MM.1S (cell line): ENCODE data around the gene BIVM.

Experiments
- DNase-seq: peaks from one replicate; pipeline ENCODE4 v3.0.0-alpha.2; 2015
- H2AFZ ChIP-seq: fragments of 300-600 bp; sonication (generic); 2 replicates; pipeline ENCODE4 v1.6.0; 2016; ENCODE audit warnings: antibody characterized with exemption, low read length
- H3F3A ChIP-seq: fragments of 300-600 bp; sonication (generic); 2 replicates; pipeline ENCODE4 v1.6.1; 2016; ENCODE audit warnings: mild to moderate bottlenecking, antibody characterized with exemption, low read length, moderate library complexity, mixed read lengths; ENCODE audit not compliant: insufficient read depth
- H3K27ac ChIP-seq: fragments of 300-600 bp; sonication (generic); 2 replicates; pipeline ENCODE4 v1.5.1; 2016; ENCODE audit warnings: mild to moderate bottlenecking, low read length
- H3K27me3 ChIP-seq: fragments of 300-600 bp; sonication (generic); replicated peaks from 2 replicates; pipeline ENCODE4 v1.6.0; 2016; ENCODE audit warnings: low read length; ENCODE audit not compliant: insufficient read depth
- H3K36me3 ChIP-seq: fragments of 300-600 bp; sonication (generic); replicated peaks from 2 replicates; pipeline ENCODE4 v1.6.1; 2016; ENCODE audit warnings: mild to moderate bottlenecking, low read length, mixed read lengths; ENCODE audit not compliant: insufficient read depth
- H3K4me1 ChIP-seq: fragments of 300-600 bp; sonication (generic); 2 replicates; pipeline ENCODE4 v1.6.1; 2016; ENCODE audit warnings: low read length, mixed read lengths
- H3K4me2 ChIP-seq: fragments of 300-600 bp; sonication (generic); 2 replicates; pipeline ENCODE4 v1.6.0; 2016; ENCODE audit warnings: low read depth, low read length
- H3K4me3 ChIP-seq: fragments of 300-600 bp; sonication (generic); 2 replicates; pipeline ENCODE4 v1.5.1; 2016; ENCODE audit warnings: low read length, mixed read lengths
- H3K79me2 ChIP-seq: fragments of 300-600 bp; sonication (generic); 2 replicates; pipeline ENCODE4 v1.6.1; 2016; ENCODE audit warnings: mixed run types, low read length, mixed read lengths
- H3K9ac ChIP-seq: fragments of 300-600 bp; sonication (generic); 2 replicates; pipeline ENCODE4 v1.6.1; 2016; ENCODE audit warnings: low read length, mixed read lengths
- H3K9me2 ChIP-seq: fragments of 300-600 bp; sonication (generic); replicated peaks from 2 replicates; pipeline ENCODE4 v1.6.1; 2016; ENCODE audit warnings: mild to moderate bottlenecking, low read length, mixed read lengths; ENCODE audit not compliant: insufficient read depth
- H3K9me3 ChIP-seq: fragments of 300-600 bp; sonication (generic); replicated peaks from 2 replicates; pipeline ENCODE4 v1.6.1; 2016; ENCODE audit warnings: mild to moderate bottlenecking, low read length, mixed read lengths; ENCODE audit not compliant: insufficient read depth
- H4K20me1 ChIP-seq: fragments of 300-600 bp; sonication (generic); 2 replicates; pipeline ENCODE4 v1.6.1; 2016; ENCODE audit warnings: mild to moderate bottlenecking, low read length, moderate library complexity, mixed read lengths; ENCODE audit not compliant: insufficient read depth
- CTCF ChIP-seq: fragments of 300-600 bp; sonication (generic); IDR thresholded peaks from 2 replicates; pipeline ENCODE4 v1.5.1; 2016; ENCODE audit warnings: antibody characterized with exemption, low read length, mixed read lengths
- EZH2 ChIP-seq: fragments of 300-600 bp; sonication (generic); optimal IDR thresholded peaks from 2 replicates; pipeline ENCODE3; 2017; ENCODE audit warnings: low read depth, mild to moderate bottlenecking, antibody characterized with exemption, low read length, mixed read lengths
- EZH2phosphoT487 ChIP-seq: fragments of 300-600 bp; sonication (generic); IDR thresholded peaks from 2 replicates; pipeline ENCODE4 v1.6.1; 2018; ENCODE audit warnings: antibody characterized with exemption, low read length

Gene BIVM

GRCh38 chr13:102758842-102759241 lies 40.1 kb upstream of the BIVM start:
- Histone ChIP-seq H3K4me2 (no peak overlapping the region), H3K4me1 (no peaks in the 10 kb centered on the region), H3K9me3 (no peaks in the 10 kb centered on the region), H3K9me2 (no peaks in the 10 kb centered on the region), H3K36me3 (no peaks in the 10 kb centered on the region), H2AFZ (no peak overlapping the region), H4K20me1 (no peaks in the 10 kb centered on the region), H3F3A (no peaks in the 10 kb centered on the region; the same call in 1 of the 2 replicates), H3K27me3 (no peaks in the 10 kb centered on the region), H3K4me3 (no peak overlapping the region), H3K27ac (no peak overlapping the region), H3K9ac (no peak overlapping the region), H3K79me2 (no peaks in the 10 kb centered on the region)
- DNase-seq: no peak
- TF ChIP-seq CTCF (no peak), EZH2phosphoT487 (no peak), EZH2 (no peak)

- no peaks in the 10 kb centered on the region; the same call in 1 of the 2 replicates for H3F3A ChIP-seq
- no peak overlapping the region for H3K27ac ChIP-seq
- no peak overlapping the region for H3K4me2 ChIP-seq
- H2AFZ ChIP-seq: no peak overlapping the region
- no peaks in the 10 kb centered on the region for H3K27me3 ChIP-seq
- H3K9me3 ChIP-seq: no peaks in the 10 kb centered on the region
- no peak overlapping the region for H3K9ac ChIP-seq
- H3K36me3 ChIP-seq: no peaks in the 10 kb centered on the region
- H4K20me1 ChIP-seq: no peaks in the 10 kb centered on the region
- H3K79me2 ChIP-seq: no peaks in the 10 kb centered on the region
- no peak for DNase-seq
- H3K9me2 ChIP-seq: no peaks in the 10 kb centered on the region
- no peak for TF ChIP-seq CTCF
- no peaks in the 10 kb centered on the region for H3K4me1 ChIP-seq
- no peak overlapping the region for H3K4me3 ChIP-seq
Observed at GRCh38 chr13:102761071-102761470, 37.8 kb upstream of the BIVM start.

GRCh38 chr13:102763741-102764140 lies 35.2 kb upstream of the BIVM start:
- Histone ChIP-seq H3K27me3 (no peaks in the 10 kb centered on the region), H3K36me3 (no peaks in the 10 kb centered on the region), H3K4me2 (no peak overlapping the region), H3F3A (no peaks in the 10 kb centered on the region; the same call in 1 of the 2 replicates), H3K27ac (no peak overlapping the region), H3K9ac (no peak overlapping the region), H3K4me1 (no peaks in the 10 kb centered on the region), H3K4me3 (no peak overlapping the region), H3K9me2 (no peaks in the 10 kb centered on the region), H3K9me3 (no peaks in the 10 kb centered on the region), H3K79me2 (no peaks in the 10 kb centered on the region), H2AFZ (no peak overlapping the region), H4K20me1 (no peaks in the 10 kb centered on the region)
- TF ChIP-seq EZH2 (no peak), CTCF (no peak), EZH2phosphoT487 (no peak)
- DNase-seq: no peak
